GM19397 (cell line): ENCODE results near the gene MOBP.

Experiments used
- ATAC-seq: cut with Tn5 transposase; IDR thresholded peaks from one replicate; pipeline ENCODE4 v1.9.1; 2021; ENCODE audit warnings: mild to moderate bottlenecking, moderate library complexity; ENCODE audit not compliant: unreplicated experiment

Gene MOBP

DNA sequence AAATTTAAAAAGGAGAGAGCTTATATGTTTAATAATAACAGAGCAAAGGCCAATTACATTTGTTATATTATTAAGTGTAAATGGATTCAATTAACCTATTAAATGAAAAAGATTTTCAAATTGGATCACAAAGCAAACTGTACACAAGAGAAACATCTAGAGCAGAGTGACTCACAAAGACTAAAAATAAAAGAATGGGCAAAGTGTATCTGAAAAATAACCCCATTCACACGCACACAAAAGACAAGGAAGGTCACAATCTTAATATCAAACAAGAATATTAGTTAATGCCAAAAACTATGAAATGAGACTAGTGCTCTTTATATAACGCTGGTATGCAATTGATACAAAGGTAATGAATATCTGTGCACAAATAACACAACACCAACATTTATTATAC, 65.7 kb downstream of the MOBP start:
- ATAC-seq, result no peak

DNA sequence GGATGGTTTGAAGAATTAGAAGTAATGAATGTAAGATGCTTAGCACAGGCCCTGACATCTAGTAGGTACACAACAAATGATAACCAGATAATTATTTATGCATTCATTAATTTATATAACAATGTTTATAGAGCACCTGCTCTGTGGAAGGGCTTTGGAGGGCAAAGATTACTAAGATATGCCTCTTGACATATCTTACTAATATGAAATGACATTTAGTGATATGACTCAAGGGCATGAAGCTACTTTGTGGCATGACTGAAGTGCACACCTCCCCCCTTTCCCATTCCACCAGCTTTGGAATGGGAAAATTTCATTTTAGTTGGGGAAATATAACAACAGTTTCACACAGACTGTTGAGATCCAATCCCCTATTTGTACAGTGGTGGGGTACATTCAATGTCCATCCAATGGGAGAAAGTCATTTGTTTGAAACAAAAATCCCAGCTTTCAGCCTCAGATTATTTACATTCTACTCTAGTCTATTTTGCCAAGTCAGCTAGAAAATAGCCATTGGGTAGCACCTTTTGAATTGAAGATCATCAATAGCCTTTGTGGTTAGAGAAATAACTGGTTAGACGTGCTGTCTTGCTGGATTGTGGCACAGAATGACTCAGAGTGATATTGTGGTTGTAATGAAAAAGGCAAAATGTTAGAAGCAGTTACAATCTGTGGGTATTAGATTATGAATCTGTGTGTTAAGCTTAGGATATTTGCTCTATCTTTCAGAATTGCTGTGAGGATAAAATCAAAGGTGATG, 72.9 kb downstream of the MOBP start:
- ATAC-seq, result no peak

DNA sequence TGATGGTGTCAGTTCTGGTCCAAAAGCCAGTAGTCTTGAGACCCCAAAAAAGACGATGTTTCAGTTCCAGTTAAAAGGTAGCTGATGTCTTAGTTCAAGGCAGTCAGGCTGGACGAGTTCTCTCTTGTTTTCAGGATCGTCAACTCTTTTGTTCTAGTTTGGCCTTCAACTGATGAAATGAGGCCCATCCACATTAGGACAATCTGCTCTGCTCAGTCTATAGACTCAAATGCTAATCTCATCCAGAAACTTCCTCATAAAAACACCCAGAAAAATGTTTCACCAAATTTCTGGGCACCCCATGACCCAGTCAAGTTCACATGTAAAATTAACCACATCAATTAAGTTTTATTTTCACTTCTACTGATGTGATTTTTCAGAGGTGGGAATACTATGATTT, 74.0 kb downstream of the MOBP start:
- no peak for ATAC-seq

DNA sequence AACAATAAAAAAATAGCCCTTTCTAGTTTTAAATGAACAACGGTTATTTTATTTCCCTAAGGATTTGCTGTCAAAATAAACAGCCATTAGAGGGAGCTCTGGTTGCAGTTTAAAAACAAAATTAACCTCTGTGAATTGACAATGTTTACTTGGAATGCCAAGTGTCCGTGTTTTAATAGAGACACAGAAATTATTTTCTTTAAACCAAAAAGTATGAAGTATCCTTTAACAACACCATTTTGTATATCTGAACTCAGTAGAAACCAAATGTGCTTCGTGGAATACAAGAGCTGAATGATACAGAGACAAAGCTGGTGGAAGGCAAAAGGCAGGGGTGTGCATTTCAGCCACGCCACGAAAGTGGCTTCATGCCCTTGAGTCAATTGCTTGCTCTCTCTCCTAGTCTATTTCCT, 74.4 kb downstream of the MOBP start:
- no peak for ATAC-seq

DNA sequence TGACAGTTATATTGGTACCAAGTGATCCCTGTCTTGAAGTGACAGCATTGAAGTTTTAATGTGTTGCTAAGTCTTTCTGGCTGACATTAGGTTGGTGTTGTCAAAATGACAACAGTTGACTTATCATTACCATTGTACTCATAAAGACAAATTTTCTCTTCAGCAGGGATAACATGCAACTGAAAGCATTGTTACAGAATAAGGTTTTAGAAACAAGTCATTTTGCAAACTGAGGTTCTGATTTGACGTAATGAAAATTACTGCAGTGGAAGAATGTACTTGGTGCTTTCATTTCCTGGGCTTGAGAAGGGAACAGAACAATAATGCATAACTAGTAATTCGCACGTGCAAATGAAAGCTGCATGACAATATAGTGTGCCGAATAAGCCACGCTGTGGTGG, 75.1 kb downstream of the MOBP start:
- ATAC-seq, result no peak

DNA sequence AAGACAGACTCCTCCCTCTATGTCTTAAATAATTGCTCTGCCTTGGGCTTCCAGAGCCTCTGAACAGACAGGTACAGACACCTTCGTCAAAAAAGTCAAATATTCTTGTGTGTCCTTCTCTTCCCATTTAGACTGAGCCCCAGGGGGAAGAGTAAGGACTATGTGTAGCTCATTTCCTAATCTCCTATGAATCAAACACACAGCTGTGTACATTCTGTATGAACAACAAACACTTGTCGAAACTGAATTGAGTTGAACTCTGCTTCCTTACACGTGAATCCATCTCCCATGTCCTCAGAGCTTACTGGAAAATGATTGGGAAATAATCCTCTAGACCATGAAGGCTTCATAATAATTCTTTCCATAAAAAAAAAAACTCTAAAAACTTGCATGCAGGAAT, 80.8 kb downstream of the MOBP start:
- ATAC-seq, result no peak

DNA sequence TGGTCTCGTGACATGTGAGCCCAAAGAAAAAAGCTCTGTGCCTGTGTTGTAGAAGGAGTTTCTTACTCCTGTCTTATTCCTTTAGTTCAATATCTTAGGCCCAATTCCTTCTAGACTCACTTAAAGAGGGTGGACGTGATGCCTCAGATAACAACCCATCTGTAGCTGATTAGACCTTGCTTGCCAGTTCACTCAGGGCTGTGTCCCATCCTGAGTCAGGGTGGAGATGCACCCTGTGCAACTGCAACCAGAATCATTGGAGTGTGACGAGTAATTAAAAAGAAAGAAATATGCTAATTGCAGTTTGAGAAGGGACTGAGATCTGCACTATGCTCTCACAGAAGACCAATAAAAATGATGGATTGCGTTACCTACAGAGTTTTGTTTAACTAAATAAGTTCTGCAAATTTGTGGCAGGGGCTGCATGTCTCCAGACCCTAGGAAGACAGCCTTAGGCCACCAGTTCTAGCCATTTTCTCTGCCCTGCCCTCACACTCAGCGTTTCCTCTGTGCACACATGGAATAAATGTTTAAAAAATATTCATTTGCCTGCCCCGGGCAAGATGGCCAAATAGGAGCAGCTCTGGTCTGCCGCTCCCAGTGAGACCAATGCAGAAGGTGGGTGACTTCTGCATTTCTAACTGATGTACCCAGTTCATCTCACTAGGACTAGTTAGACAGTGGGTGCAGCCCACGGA, 83.0 kb downstream of the MOBP start:
- ATAC-seq, result no peak
